IMR-90 (cell line): ENCODE measurements around the gene FKBP14.

ENCODE experiments used
- CEBPB ChIP-seq: IDR thresholded peaks from 2 replicates; pipeline ENCODE4 v1.6.1; 2012; ENCODE audit warnings: low read depth, low read length, improper control_type of control experiment
- CHD1 ChIP-seq: IDR thresholded peaks from 2 replicates; pipeline ENCODE4 v1.6.1; 2012; ENCODE audit warnings: low read depth, low read length, improper control_type of control experiment
- CTCF ChIP-seq: conservative IDR thresholded peaks from 2 replicates; pipeline ENCODE4 v1.5.1; 2012; ENCODE audit warnings: mild to moderate bottlenecking, low read depth, low read length, improper control_type of control experiment
- ELK1 ChIP-seq: fragments of 150-350 bp; IDR thresholded peaks from 2 replicates; pipeline ENCODE4 v1.6.1; 2016; ENCODE audit warnings: low read depth, mild to moderate bottlenecking, low read length, moderate library complexity, borderline replicate concordance
- FOS ChIP-seq: fragments of 150-350 bp; IDR thresholded peaks from 2 replicates; pipeline ENCODE4 v1.6.1; 2016; ENCODE audit warnings: low read depth, low read length
- MXI1 ChIP-seq: IDR thresholded peaks from 2 replicates; pipeline ENCODE4 v1.6.1; 2012; ENCODE audit warnings: low read depth, mild to moderate bottlenecking, low read length, moderate library complexity, borderline replicate concordance
- NFE2L2 ChIP-seq: fragments of 150-350 bp; IDR thresholded peaks from 2 replicates; pipeline ENCODE4 v1.6.1; 2016; ENCODE audit warnings: low read depth, mild to moderate bottlenecking, low read length
- POLR2A ChIP-seq: IDR thresholded peaks from 2 replicates; pipeline ENCODE4 v1.6.1; 2012; ENCODE audit warnings: mild to moderate bottlenecking, low read depth, low read length
- RAD21 ChIP-seq: IDR thresholded peaks from 2 replicates; pipeline ENCODE4 v1.6.1; 2012; ENCODE audit warnings: low read length, improper control_type of control experiment
- RCOR1 ChIP-seq: IDR thresholded peaks from 2 replicates; pipeline ENCODE4 v1.6.1; 2012; ENCODE audit warnings: mild to moderate bottlenecking, low read length, improper control_type of control experiment; ENCODE audit not compliant: insufficient replicate concordance
- RFX5 ChIP-seq: IDR thresholded peaks from 2 replicates; pipeline ENCODE4 v1.8.0; 2012; ENCODE audit warnings: low read depth, mild to moderate bottlenecking, low read length, moderate library complexity
- SMC3 ChIP-seq: fragments of 150-350 bp; IDR thresholded peaks from 2 replicates; pipeline ENCODE4 v1.6.1; 2016; ENCODE audit warnings: low read depth, mild to moderate bottlenecking, antibody characterized with exemption, low read length, moderate library complexity
- USF2 ChIP-seq: fragments of 150-350 bp; IDR thresholded peaks from 2 replicates; pipeline ENCODE4 v1.6.1; 2017; ENCODE audit warnings: mild to moderate bottlenecking, antibody characterized with exemption, low read length, low read depth

- TF ChIP-seq CTCF, result no peak
- no peak for TF ChIP-seq MXI1
- TF ChIP-seq ELK1, result no peak
- no peak for TF ChIP-seq POLR2A
- TF ChIP-seq RAD21, result no peak
- TF ChIP-seq USF2, result no peak
- TF ChIP-seq FOS, result no peak
- TF ChIP-seq CEBPB, result no peak
- no peak for TF ChIP-seq RFX5
- no peak for TF ChIP-seq CHD1
- no peak for TF ChIP-seq NFE2L2
- TF ChIP-seq SMC3, result no peak
- no peak for TF ChIP-seq RCOR1
These were observed 56.3 kb downstream of the FKBP14 start for GRCh38 chr7:29970158-29970557.
